HG03139 (cell line): ENCODE results near the gene SPEF2.

Experiments used
- ATAC-seq: cut with Tn5 transposase; IDR thresholded peaks from one replicate; pipeline ENCODE4 v1.9.1; 2021; ENCODE audit not compliant: unreplicated experiment

The SPEF2 gene

DNA sequence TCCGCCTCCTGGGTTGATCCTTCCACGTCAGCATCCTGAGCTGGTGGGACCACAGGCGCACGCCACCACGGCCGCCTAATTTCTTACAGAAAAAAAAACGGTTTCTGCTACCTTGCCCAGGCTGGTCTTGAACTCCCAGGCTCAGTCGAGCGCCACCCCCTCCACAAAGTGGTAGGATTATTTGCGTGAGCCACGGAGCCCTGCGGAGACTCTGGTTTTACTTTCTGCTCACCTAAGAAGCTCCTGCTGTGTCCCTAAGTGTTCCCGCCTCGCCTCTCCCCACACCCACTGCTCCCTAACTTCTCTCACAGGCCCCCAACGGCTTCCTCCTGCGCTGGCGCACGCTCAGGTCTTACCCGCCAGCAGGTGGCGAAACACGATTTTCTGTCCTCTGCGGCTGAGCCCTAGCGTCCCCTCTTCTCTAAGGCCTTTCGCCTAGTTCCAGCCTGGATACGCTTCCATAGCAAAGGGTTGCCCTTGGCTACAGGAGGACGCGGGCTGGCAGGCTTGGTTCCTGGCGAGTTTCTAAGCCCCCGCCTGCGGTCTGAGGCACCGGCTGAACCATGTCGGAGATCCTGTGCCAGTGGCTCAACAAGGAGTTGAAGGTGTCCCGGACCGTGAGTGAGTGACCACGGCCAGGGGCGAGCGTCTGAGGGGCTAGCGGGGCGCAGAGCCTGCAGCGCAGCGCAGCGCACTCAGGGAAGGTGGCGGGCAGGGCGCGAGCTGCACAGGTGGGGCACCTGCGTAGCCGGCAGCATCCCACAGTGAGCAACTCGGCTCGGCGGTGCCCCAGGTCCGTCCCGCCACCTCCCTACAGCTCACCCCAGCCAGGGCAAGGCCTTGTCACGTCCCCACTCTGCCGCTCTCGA lies at the start of gene SPEF2:
SPEF2 (plus strand) TSS at position 429 of the 869 bp plus-strand sequence; CDS start at position 564, 135 bp downstream.
- ATAC-seq: peak; percentile 89

DNA sequence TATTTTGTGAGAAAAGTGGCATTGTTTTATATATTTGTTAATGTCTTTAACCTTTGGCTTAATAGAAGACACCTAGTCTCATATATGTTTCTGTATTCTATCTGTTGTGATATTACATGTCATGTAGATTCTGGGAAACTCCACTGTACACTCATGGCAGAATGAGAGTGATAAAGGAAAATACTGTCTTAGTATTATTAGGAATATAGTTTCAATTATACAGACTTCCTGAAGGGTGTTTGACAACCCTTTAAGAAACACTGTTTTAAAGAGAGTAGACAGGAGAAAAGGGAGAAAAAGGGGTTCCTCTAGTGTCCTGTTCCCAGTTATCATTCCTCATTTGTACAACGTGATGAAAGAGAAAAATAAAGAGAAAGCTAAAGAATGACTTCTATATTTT lies 42.1 kb upstream of the SPEF2 start:
- ATAC-seq: no peak

- no peak for ATAC-seq
Observed at GRCh38 chr5:35587419-35587818, 30.2 kb upstream of the SPEF2 start.

DNA sequence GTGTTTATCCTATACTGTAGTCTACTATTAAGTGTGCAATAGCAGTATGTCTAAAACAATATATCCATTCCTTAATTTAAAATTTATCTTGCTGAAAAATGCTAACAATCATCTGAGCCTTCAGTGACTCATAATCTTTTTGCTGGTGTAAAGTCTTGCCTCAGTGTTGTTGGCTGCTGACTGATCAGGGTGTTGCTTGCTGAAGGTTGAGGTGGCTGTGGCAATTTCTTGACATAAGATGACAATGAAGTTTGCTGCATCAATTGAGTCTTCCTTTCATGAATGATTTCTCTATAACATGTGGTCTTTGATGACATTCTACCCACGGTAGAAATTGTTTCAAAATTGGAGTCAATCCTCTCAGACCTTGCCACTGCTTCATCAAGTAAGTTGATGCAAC lies 24.3 kb upstream of the SPEF2 start:
- ATAC-seq: no peak

GRCh38 chr5:35598707-35599370 lies 18.8 kb upstream of the SPEF2 start:
- no peak for ATAC-seq

DNA sequence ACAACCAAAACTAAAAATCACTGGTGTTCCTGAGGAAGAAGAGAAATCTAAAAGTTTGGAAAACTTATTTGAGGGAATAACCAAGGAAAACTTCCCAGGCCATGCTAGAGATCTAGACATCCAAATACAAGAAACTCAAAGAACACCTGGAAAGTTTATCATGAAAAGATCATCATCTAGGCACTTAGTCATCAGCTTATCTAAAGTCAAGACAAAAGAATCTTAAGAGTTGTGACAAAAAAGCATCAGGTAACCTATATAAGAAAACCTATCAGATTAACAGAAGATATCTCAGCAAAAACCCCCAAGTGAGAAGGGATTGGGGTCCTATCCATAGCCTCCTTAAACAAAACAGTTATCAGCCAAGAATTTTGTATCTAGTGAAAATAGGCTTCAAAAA lies 17.1 kb upstream of the SPEF2 start:
- ATAC-seq: no peak

GRCh38 chr5:35608881-35609779 lies 8.5 kb upstream of the SPEF2 start:
- no peak for ATAC-seq

DNA sequence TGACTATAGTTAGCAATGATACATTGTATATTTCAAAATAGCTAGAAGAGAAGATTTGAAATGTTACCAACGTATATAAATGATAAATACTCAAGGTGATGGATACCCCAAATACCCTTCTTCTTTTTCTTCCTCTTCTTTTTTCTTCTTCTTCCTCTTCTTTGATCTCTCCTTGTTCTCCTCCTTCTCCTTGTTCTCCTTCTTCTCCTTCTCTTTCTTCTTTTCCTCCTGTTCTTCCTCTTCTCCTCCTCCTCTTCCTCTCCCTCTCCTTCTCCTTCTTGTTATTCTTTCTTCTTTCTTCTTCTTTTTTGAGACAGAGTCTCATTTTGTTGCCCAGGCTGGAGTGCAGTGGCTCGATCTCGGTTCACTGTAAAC lies 616 bp upstream of the SPEF2 start:
- ATAC-seq: no peak

DNA sequence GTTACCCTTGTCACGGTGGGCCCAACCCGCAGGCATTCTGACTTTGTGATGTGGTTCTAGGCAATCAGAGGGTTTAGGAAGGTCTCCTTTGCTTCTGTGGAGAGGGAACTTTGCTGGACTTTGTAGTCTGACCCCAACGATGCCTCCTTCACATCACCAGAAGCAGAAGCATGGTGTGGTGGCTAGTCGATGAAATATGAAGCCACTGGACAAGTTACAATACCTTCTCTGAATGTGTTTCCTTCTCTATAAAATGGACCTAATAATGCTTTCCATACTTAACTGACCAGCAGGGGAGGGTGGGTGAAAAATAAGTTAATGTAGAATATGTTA lies 607 bp downstream of the SPEF2 start:
- no peak for ATAC-seq

DNA sequence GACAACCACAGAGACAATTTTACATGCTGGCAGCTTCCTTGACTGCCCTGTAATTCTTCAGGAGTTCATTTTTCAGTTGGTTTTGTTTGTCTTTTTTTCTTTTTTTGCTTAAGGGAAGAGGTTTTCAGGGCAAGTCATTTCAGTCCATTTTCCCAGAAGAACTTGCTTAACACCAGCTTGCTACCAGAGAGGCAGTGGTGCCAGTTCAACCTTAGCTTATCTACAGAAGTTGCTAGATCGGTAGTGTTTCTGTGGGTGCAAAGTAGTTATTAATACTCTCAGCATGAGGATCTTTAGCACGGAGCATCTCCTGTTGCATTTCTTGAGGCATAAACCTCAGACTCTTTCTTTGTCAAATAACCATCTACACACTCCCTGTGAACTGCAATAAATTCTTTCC lies 1.1 kb downstream of the SPEF2 start:
- no peak for ATAC-seq

GRCh38 chr5:35622974-35623373 lies 5.3 kb downstream of the SPEF2 start:
- ATAC-seq: no peak

- no peak for ATAC-seq
Observed at GRCh38 chr5:35623991-35624390, 6.3 kb downstream of the SPEF2 start.

- no peak for ATAC-seq
Observed at GRCh38 chr5:35626108-35626507, 8.4 kb downstream of the SPEF2 start.

DNA sequence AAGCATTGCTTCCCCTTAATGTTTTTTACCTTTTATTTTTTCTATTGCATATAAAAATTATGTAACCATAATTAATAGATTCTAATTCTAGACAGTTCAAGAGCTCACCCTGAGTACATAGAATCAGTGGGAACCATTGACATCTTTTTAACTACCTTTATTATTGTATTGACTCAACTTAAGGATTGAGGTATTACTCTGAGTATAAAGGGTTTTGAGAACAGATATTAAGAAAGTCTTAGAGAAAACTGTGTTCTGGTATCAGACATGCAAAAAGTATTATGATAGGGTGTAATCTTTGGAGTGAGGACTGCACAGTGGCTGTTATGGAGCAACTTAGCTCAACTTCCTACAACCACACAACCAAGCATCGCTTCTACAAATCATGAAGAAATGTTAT lies 8.9 kb downstream of the SPEF2 start:
- ATAC-seq: no peak

GRCh38 chr5:35634326-35634725 lies 16.7 kb downstream of the SPEF2 start:
- no peak for ATAC-seq

DNA sequence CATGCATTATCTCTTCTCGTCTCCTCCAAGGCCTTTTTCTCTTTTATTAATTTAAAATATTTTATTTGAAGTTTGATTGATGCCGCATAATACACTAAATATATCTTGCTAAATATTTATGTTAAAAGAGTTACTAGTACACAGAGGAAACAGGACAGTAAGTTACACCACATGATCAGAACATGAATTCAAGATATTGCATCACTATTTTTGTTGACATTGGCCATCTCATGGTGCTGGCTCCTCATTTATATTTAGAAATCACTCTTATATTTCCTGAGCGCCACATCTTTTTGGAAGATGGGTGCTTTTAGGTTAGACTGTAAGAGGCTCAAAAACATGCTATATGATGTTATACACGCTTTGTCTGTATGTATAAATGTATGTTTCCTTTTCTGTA lies 23.0 kb downstream of the SPEF2 start:
- ATAC-seq: no peak

DNA sequence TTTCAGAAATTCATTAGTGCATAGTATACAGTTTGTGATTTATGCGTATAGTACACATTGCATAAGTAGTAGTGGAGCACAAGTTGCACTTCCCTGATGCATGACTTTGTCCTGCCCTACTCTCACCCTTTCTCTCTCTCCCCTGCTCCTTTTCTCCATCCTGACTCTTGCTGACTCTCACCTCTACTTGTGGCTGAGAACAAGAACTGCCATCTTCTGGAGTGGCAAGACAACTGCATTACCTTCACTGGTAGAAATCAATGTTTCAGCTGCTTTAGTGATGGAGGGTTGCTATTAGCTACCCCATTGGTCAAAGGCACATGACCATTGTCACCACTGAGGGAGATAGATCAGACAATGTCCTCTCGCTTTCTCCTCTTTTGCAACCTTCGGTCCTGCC lies 26.9 kb downstream of the SPEF2 start:
- no peak for ATAC-seq

DNA sequence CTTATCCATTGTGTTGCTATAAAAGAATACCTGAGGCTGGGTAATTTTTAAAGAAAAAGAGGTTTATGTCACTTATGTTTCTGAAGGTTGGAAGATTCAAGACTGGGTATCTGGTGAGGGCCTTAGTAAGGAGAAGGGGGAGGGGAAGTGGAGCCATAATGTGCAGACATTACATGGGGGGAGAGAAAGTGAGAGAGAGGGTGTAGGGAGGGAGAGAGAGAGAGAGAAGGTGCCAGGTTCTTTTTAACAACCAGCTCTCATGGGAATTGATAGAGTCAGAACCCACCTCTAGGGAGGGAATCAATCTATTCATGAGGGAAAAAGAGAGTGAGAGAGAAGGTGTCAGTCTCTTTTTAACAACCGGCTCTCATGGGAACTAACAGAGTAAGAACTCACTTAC lies 29.5 kb downstream of the SPEF2 start:
- ATAC-seq: no peak

DNA sequence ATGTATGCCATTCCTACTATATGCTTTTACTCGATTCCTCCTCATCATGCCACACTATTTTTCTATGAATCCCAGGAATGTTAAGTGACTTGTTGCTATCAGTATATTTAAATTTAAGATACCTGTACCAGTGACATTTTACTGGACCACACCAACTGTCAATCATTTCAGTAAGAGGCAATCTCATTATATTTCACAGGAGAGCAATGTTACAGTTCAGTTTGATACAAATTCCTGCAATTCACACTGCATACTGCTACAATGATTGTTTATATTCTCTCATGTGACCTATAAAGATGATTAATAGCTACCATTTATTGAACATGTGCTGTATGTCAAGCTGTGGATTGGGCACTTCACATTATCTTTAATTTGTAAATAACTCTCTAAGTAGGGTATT lies 30.0 kb downstream of the SPEF2 start:
- no peak for ATAC-seq

GRCh38 chr5:35651002-35651756 lies 33.5 kb downstream of the SPEF2 start:
- no peak for ATAC-seq

DNA sequence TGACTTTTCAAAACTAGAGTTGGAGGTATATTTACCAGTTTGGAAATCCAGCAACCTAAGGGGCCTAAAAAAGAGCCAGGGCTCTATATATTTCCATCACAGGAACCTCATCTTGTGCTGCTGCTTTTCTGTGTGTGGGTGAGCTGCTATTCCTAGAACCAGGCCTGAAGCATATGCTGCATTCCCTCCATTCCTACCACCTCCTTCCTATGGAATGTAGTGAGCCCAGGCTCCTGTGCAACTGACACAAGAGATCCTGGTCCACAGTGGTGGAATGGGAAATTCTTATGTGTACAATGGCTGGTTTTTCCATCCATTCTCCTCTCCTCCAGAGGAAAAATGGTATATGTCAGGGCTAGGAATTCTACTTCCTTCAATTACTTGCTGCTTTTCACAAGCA lies 39.1 kb downstream of the SPEF2 start:
- ATAC-seq: no peak
